K562 (cell line): ENCODE results near the gene SLC25A21. TPM values are rescaled to one million over a fixed set of nuclear protein-coding genes. Genes with fewer than 3 reads are reported as not detected.

ENCODE experiments used
- ARID3A ChIP-seq: IDR thresholded peaks from 2 replicates; pipeline ENCODE4 v1.6.1; 2012; ENCODE audit warnings: low read depth, low read length, improper control_type of control experiment, borderline replicate concordance
- ATF3 ChIP-seq, 2 experiments: fragments of 450-650 bp in 1 of 2; sonication (generic) in 1 of 2; formaldehyde crosslinking in 1 of 2; IDR thresholded peaks in 1 of 2; conservative IDR thresholded peaks in 1 of 2; 2 replicates each; pipeline versions ENCODE4 v1.6.1 to v1.8.1; 2016 to 2023; ENCODE audit warnings: mild to moderate bottlenecking in 2 of 2, moderate library complexity in 2 of 2, inconsistent platforms in 1 of 2, missing genetic modification reagents in 1 of 2
- CC2D1A ChIP-seq: fragments of 450-650 bp; IDR thresholded peaks from 2 replicates; pipeline ENCODE4 v1.6.1; 2017; ENCODE audit warnings: mild to moderate bottlenecking
- CEBPB ChIP-seq: fragments of 450-650 bp; IDR thresholded peaks from 2 replicates; pipeline ENCODE4 v1.6.1; 2016; ENCODE audit warnings: missing genetic modification characterization, missing compliant biosample characterization
- GATAD2A ChIP-seq: fragments of 450-650 bp; IDR thresholded peaks from 2 replicates; pipeline ENCODE4 v1.6.1; 2017
- IRF9 ChIP-seq: fragments of 450-650 bp; IDR thresholded peaks from 2 replicates; pipeline ENCODE4 v1.6.1; 2016; ENCODE audit warnings: missing biosample characterization, missing genetic modification characterization
- KLF1 ChIP-seq: fragments of 450-650 bp; IDR thresholded peaks from 2 replicates; pipeline ENCODE4 v1.6.1; 2016; ENCODE audit warnings: missing genetic modification characterization, missing compliant biosample characterization
- MBD2 ChIP-seq: sonication (generic); IDR thresholded peaks from 2 replicates; pipeline ENCODE4 v1.6.1; 2016; ENCODE audit warnings: low read depth, borderline replicate concordance
- MEIS2 ChIP-seq: fragments of 450-650 bp; IDR thresholded peaks from 2 replicates; pipeline ENCODE4 v1.6.1; 2014; ENCODE audit warnings: mild to moderate bottlenecking; ENCODE audit not compliant: partially characterized antibody
- RAD21 ChIP-seq, 2 experiments: fragments of 250-450 bp in 1 of 2; fragments of 450-650 bp in 1 of 2; sonication (Bioruptor Pico) in 1 of 2; formaldehyde crosslinking in 1 of 2; IDR thresholded peaks in 1 of 2; conservative IDR thresholded peaks in 1 of 2; 2 replicates each; pipeline versions ENCODE4 v1.4.0 to v1.8.0; 2020 to 2022; ENCODE audit warnings: mild to moderate bottlenecking in 2 of 2, moderate library complexity in 1 of 2
- SNIP1 ChIP-seq: fragments of 450-650 bp; IDR thresholded peaks from 2 replicates; pipeline ENCODE4 v1.7.1; 2017; ENCODE audit warnings: low read depth, mild to moderate bottlenecking
- SREBF2 ChIP-seq: sonication (generic); formaldehyde crosslinking; IDR thresholded peaks from 2 replicates; pipeline ENCODE4 v1.4.0; 2020; ENCODE audit warnings: mild to moderate bottlenecking, missing genetic modification reagents
- TRIM24 ChIP-seq, 2 experiments: fragments of 450-650 bp; IDR thresholded peaks; 2 replicates each; pipeline ENCODE4 v1.6.1; 2016
- ZBTB1 ChIP-seq: sonication (generic); formaldehyde crosslinking; IDR thresholded peaks from 2 replicates; pipeline ENCODE4 v1.8.1; 2023; ENCODE audit warnings: missing genetic modification reagents, low read depth, mild to moderate bottlenecking, borderline replicate concordance
- ZFPM2 ChIP-seq: fragments of 250-450 bp; sonication (Bioruptor Pico); IDR thresholded peaks from 2 replicates; pipeline ENCODE4 v1.5.1; 2022; ENCODE audit warnings: mild to moderate bottlenecking
- ZNF197 ChIP-seq: fragments of 200-800 bp; sonication (Bioruptor generic); IDR thresholded peaks from 2 replicates; pipeline ENCODE4 v1.6.1; 2016; ENCODE audit warnings: low read depth, missing genetic modification characterization, missing compliant biosample characterization
- ZNF217 ChIP-seq: sonication (generic); formaldehyde crosslinking; IDR thresholded peaks from 2 replicates; pipeline ENCODE4 v1.8.0; 2022; ENCODE audit warnings: mild to moderate bottlenecking, missing genetic modification reagents
- ZNF699 ChIP-seq: fragments of 250-450 bp; sonication (Bioruptor Pico); IDR thresholded peaks from 2 replicates; pipeline ENCODE4 v1.8.0; 2021; ENCODE audit warnings: mild to moderate bottlenecking, moderate library complexity; ENCODE audit not compliant: insufficient replicate concordance
- ZNF780A ChIP-seq: fragments of 250-450 bp; sonication (Bioruptor Pico); IDR thresholded peaks from 2 replicates; pipeline ENCODE4 v1.5.0; 2021; ENCODE audit warnings: mild to moderate bottlenecking
- ZZZ3 ChIP-seq: fragments of 450-650 bp; IDR thresholded peaks from 2 replicates; pipeline ENCODE4 v1.6.1; 2016; ENCODE audit warnings: antibody characterized with exemption, mild to moderate bottlenecking, moderate library complexity
- polyA plus RNA-seq, 8 experiments: library from polyadenylated mRNA; depleted of rRNA in 4 of 8; stranded (reverse) in 5 of 8; unstranded in 3 of 8; fragments of >200 nt; fragmentation: Nextera tagmentation in 2 of 8; fragmentation: Illumina TruSeq in 1 of 8; extraction: Ambion mirVana in 2 of 8; extraction: Trizol in 1 of 8; gene quantifications; 2 replicates each; pipeline versions ENCODE4 v1.2.1 to v1.2.3, GENCODE V29; 2011 to 2014; ENCODE audit warnings: inconsistent platforms in 1 of 8, missing spikeins in 1 of 8
- total RNA-seq, 7 experiments: library from RNA; depleted of rRNA in 6 of 7; stranded (reverse); fragments of >200 nt in 6 of 7; fragmentation: Illumina TruSeq in 2 of 7; extraction: Trizol in 2 of 7; gene quantifications; 2 replicates each; pipeline versions ENCODE4 v1.2.1 to v1.2.3, GENCODE V29; 2011 to 2021; ENCODE audit warnings: low replicate concordance in 1 of 7
- TF ChIP-seq, protein P1 (sequence below): fragments of 200-800 bp; sonication (Bioruptor generic); IDR thresholded peaks from 2 replicates; pipeline ENCODE4 v1.6.1; 2017; ENCODE audit warnings: missing genetic modification characterization, missing compliant biosample characterization
- TF ChIP-seq, protein P2 (sequence below): fragments of 450-650 bp; IDR thresholded peaks from 2 replicates; pipeline ENCODE4 v1.7.1; 2018; ENCODE audit warnings: mild to moderate bottlenecking, low read depth; ENCODE audit not compliant: partially characterized antibody

Gene SLC25A21
- total and polyA plus RNA-seq, 9 of the 15 experiments (the other 6 are each of a cell fraction or from before 2014, with no cell fraction given), result 15.2 to 46.7 (median 28.7) TPM

DNA sequence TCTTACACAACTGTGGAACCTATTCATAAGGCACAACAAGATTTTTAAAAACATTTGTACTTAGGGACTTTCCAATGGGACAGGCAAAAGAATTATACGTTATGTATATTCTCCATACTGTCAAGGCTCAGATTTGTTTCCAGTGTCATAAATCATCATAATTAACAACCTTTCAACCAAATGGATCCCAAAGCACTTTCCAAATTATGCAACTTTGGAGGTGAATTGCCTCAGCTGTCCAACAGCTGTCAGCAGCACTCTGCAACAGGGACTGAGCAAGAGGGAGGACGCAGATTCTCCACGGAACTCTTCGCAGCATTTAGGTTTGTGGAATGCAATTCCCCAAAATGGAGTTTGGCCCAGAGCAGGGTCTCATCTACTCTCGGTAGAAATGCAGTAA, 324.2 kb downstream of the SLC25A21 start (continued):
- TF ChIP-seq ARID3A (no peak), ZNF699 (CRISPR knock-in tag) (no peak), ZZZ3 (no peak), MEIS2 (peak; percentile 94), SNIP1 (no peak), IRF9 (tag) (peak; percentile 63; the same call in 1 of the 2 replicates), RAD21 (CRISPR knock-in tag; conservative IDR thresholded peaks at IDR 0.05 in 1 of 2, IDR thresholded peaks at IDR 0.05 in 1 of 2) (no peak), ZFPM2 (CRISPR knock-in tag) (no peak), MBD2 (no peak), TRIM24 (IDR thresholded peaks at IDR 0.05) (peak in 1 of 2 experiments; percentile 11; a peak in 1 of 4 replicates), ZNF197 (CRISPR knock-in tag) (no peak), GATAD2A (no peak), ATF3 (IDR thresholded peaks at IDR 0.05) (peak; percentile 54; the same call in 1 of the 2 replicates), ATF3 (CRISPR knock-in tag; conservative IDR thresholded peaks at IDR 0.05) (no peak), CC2D1A (no peak), SREBF2 (no peak), CEBPB (tag) (peak; percentile 81), KLF1 (no peak), ZNF780A (CRISPR knock-in tag) (no peak), ZNF217 (CRISPR knock-in tag) (no peak), ZBTB1 (CRISPR knock-in tag) (no peak)
- TF ChIP-seq, protein P1, sequence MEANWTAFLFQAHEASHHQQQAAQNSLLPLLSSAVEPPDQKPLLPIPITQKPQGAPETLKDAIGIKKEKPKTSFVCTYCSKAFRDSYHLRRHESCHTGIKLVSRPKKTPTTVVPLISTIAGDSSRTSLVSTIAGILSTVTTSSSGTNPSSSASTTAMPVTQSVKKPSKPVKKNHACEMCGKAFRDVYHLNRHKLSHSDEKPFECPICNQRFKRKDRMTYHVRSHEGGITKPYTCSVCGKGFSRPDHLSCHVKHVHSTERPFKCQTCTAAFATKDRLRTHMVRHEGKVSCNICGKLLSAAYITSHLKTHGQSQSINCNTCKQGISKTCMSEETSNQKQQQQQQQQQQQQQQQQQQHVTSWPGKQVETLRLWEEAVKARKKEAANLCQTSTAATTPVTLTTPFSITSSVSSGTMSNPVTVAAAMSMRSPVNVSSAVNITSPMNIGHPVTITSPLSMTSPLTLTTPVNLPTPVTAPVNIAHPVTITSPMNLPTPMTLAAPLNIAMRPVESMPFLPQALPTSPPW (CRISPR knock-in tag), result no peak
- TF ChIP-seq, protein P2, sequence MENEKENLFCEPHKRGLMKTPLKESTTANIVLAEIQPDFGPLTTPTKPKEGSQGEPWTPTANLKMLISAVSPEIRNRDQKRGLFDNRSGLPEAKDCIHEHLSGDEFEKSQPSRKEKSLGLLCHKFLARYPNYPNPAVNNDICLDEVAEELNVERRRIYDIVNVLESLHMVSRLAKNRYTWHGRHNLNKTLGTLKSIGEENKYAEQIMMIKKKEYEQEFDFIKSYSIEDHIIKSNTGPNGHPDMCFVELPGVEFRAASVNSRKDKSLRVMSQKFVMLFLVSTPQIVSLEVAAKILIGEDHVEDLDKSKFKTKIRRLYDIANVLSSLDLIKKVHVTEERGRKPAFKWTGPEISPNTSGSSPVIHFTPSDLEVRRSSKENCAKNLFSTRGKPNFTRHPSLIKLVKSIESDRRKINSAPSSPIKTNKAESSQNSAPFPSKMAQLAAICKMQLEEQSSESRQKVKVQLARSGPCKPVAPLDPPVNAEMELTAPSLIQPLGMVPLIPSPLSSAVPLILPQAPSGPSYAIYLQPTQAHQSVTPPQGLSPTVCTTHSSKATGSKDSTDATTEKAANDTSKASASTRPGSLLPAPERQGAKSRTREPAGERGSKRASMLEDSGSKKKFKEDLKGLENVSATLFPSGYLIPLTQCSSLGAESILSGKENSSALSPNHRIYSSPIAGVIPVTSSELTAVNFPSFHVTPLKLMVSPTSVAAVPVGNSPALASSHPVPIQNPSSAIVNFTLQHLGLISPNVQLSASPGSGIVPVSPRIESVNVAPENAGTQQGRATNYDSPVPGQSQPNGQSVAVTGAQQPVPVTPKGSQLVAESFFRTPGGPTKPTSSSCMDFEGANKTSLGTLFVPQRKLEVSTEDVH, result no peak
